Hindlimb muscle (tissue), 1 donor: ENCODE measurements around the gene RRAD. TPM values are rescaled to one million over a fixed set of nuclear protein-coding genes. Genes with fewer than 3 reads are reported as not detected.

ENCODE experiments used
- DNase-seq: peaks from one replicate; pipeline ENCODE4 v3.0.0-alpha.2; 2013
- polyA plus RNA-seq: library from polyadenylated mRNA; unstranded; fragments of 120-200 nt; gene quantifications from one replicate; pipeline ENCODE4 v1.2.1, GENCODE V29; 2013; ENCODE audit not compliant: insufficient read length

RRAD gene
- polyA plus RNA-seq, 1 donor, result 3.1 TPM

DNA sequence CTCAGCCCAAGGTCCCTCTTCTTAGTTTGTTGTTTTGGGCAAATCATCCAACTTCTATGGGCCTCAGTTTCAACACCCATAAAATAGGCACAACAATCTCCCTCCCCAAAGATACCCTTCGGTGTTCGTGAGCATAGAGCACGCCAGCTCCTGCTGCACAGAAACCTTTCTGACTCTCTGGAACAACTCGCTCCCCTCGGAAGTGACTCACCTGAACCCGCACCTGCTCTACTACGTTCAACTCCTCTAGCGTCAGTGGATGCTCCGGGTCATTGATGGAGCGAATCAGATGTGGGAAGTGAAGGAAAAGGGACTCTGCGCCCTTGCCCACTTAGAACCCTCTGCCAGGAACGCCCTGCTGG lies 8.4 kb upstream of the RRAD start:
- no peak for DNase-seq

DNA sequence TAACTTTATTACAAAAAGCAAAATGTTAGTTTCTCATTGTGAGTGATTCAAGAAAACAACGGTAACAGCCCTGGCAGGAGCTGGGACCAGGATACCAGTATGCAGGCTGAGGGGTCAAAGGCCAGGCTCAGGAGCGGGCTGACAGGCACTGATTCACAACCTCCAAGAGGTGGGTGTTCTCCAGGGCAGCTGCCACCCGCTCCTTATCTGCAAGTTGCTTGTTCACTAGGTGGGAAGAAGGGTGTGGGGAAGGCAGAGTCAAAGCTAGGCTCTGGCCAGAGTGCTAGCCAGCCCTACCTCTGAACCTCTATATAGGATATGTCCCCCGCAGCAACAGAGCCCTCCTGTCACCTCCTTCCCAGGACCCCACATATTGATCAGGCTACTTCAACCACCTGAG lies 6.7 kb upstream of the RRAD start:
- no peak for DNase-seq

DNA sequence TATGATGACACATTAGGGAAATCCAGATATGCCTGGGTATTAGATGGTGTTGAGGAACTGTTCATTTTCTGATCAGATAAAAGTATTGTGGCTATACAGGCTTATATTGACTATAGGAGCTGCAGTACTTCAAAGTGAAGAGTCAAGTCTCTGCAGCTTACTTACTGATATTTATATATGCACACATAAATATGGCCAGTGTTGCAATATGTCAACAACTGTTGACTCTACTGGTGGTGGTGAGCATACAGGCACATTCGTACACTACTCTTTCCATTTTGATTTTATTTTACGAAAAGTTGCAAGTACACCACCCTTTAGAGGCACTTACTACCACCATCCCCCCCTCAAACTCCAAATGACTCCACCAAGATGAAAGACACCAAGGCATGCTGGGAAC lies 6.3 kb upstream of the RRAD start:
- no peak for DNase-seq

DNA sequence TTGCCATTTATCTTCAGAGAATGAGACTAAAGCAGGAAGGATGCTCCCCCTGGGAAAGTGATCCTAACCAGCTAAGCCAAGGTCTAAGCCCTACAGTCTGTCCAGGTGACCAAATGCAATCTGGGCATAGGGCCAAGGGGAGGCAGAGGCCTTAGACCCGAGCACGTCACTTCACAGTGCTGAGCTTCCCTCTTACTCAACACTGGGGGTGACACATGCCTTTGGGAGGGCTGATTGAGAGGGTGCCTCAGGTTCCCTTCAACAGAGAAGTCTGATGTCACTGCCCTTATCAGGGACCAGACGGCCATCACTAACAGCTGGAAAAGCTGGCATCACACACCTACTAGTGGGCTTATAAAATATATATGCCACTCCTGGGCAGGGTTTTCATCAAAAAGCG lies 4.9 kb upstream of the RRAD start:
- no peak for DNase-seq

DNA sequence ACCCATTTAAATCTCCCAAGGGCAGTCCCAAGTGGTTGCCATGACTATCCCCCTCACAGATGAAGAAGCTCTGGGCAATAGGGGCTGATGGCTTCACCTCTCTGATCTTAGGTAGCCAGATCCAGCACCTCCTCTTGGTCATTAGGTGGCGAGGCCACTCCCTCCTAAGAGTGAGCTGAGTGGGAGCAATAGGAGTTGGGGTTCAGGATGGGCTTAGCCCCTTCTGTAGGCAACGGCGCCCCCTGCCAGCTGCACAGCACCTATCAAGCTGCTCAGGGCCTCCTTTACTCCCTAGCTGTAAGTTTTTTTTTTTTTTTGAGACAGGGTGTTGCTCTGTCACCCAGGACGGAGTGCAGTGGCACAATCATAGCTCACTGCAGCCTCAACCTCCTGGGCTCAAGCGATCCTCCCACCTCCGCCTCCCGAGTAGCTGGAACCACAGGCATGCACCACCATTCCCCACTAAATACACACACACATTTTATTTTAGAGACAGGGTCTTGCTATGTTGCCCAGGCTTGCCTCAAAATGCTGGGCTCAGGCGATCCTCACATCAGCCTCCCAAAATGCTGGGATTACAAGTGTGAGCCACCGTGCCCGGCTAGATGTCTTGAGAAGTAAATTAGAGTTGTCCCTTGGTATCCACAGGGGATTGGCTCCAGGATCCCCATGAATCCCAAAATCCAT lies 3.5 kb upstream of the RRAD start:
- no peak for DNase-seq

DNA sequence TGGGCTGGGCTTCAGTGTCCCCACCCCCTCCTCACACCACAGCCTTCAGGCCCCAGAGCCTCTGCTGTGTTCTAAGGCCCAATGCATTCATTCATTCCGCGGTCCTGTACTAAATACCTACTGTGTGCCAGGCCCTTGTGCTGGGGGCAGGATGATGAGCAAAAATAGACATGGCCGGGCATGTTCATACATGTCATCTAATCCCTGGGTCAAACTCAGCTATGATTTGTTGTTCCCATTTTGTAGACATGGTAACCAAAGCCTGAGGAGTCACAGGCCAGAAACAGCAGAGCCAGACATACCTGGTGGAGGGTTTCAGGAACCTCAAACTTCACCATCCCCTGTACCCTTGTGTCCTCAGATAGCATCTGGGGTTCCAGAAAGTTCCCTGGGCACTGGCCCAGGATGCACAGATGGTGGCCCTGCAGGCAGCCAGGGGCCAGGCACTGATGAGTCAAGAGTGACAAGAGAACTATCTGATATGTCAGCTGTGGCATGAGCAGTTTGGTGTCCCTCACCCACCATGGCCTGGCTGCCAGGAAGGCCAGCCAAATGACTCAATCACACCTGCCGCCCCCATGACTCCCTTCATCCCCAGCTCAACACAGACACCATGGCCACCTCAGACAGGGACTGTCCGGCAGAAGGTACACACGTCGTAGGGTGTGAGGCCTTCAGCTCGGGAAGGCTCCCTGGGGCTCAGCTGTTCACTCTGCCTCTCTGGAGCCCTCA lies 2.7 kb upstream of the RRAD start:
- no peak for DNase-seq

DNA sequence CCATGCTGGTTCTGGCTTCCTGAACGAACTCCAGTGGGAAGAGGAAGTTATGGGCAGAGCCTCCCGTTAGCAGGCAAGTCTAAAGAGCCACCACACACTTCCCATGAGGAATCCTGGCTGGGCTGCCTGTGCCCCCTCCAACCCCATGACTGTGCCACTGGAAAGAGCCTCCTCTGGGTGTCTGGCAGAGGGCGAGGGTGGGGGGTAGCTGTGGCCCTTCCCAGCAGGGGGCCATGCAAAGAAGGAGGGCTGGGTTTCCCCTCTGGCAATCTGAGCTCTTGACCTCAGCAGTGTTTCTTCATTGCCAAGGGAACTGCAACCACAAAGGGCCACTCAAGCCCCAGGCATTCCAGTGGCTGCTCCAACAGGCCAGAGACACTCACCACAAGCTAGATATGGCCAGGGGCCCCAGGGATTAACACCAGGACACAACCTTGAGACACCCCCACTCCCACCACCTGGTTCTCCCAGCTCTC lies 1.7 kb upstream of the RRAD start:
- DNase-seq, result no peak

DNA sequence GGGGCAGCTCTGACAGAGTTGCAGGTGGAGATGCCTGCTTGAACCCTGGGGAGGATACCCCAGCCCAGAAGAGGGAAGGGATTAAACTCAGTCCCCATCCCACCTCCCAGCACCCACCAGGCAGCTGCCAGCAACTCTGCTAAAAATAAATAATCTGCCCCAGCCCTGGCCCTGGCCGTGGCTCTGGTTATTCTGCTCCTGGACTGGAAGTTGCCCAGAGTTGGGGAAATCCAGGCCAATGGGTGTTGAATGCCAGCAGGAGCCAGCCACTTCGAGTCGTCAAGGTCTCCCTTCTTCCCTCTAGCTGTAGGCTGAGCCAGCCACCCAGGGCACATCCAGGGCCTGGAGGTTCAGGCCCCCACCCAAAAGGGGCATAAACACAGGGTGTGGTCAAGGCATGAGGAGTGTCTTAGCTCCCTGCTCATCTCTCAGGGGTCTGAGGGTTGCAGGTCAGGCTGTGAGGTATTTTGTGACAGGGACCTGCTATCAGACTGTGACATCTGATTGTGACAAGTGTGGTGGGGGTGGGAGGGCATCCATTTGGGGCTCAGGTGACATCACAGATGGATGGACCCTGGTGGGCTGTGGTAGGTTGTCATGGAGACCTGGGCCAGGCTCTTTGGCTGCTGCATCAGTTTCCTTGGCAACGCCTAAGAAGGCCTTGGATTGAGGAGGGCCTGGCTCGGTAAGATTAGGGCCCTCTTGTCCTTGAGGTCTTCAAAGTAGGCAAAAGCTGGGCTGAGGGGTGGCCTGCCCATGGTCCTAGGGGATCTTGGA lies 1.0 kb upstream of the RRAD start:
- no peak for DNase-seq

DNA sequence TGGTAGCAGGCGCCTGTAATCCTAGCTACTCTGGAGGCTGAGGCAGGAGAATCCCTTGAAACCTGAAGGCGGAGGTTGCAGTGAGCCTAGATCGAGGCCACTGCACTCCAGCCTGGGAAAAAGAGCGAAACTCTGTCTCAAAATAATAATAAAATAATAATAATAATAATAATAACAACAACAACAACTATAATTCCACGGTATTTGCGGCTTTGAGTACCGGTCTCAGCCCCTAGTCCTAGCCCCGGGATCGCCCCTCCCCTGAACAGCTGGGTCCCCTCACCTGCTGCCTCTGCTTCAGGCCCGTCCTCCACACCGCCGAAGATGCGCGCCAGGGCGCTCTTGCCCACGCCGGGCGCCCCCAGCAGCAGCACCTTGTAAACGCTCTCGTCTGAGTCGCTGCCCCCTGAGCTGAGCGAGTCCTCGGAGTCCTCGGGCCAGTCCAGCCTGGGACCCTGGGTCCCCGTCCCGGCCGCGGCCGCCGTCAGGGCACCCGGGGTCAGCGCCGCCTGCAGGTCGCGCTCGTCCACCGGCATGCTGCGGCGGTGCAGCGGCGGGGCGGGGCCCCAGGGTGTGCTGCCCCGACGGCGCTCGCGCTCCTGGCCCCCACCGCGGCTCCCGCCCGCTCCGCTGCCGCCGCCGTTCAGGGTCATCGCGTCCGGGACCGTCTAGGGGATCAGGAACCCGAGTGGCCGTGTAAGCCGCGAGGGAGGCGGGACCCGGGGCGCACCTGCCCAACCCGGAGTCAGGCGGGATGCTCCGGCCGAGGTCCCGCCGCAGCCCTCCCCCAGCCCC lies 611 bp downstream of the RRAD start:
- DNase-seq, result no peak

DNA sequence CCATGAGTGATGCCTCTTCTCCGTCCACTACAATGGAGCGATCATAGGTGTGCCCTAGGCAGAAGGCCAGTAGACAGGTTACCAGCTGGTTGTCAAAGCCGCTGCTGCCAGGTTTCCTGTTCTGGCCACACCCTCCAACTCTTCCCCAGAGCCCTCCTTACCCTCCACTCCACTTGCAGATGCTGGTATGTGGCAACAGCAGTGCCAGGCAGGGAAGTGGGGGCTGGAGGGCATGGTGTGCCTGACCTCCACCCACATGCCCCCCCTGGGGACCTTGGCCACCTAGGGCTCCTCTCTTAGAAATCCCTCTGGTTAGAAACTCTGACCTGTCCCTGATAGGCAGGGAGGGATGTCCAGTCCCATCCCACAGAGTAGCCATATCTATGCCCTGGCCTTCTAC lies 1.5 kb downstream of the RRAD start:
- no peak for DNase-seq

DNA sequence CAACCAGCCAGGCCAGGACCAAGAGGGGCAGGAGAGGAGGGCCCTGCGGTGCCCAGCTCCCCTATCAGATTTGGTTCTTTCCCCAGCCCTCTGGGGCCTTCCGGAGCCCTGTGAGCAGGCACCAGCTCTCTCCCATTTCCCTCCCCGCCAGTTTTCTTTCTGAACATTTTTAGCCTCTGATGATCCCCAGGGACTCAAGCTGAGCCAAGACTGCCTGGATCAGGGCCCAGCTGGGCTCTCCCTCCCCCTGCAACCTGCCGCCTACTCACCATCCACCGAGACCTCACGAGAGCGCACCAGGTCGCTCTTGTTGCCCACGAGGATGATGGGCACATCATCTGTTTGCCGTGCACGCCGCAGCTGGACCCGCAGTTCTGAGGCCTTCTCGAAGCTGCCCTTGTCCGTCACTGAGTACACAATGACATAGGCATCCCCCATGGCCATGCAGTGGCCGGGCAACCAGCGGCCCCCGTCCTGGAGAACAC lies 2.0 kb downstream of the RRAD start:
- DNase-seq, result no peak

DNA sequence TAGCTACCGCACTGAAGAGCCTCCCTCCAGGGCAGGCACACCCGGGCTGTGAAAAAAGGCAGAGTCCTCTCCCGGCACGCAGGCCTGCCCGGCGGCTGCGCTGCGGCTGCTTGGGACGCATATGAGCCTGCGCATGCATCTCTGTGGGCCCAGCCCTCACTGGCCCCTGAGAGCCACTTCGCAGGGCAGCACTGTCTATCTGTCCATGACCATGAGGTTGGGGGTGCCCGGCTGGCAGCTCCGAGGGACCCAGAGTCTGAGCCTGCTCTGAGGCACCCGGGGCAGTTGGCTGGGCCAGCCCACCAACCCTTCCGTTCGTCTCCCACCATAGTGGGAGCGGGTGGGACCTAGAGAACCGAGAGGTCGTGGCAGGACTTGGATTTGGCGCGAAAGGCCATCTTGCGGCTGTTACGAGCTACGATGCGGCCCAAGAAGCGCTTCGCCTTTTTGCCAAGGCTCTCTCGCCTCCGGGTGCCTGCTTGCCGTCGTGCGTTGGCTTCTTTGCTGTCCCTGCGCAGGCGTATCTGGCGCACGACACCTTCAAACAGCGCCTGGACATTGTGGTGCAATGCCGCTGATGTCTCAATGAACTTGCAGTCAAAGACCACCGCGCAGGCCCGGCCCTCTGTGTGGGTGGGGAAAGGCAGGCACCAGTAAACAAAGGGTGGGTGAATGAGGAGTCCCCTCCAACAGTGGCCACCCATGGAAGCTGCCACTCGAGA lies 3.4 kb downstream of the RRAD start:
- no peak for DNase-seq

DNA sequence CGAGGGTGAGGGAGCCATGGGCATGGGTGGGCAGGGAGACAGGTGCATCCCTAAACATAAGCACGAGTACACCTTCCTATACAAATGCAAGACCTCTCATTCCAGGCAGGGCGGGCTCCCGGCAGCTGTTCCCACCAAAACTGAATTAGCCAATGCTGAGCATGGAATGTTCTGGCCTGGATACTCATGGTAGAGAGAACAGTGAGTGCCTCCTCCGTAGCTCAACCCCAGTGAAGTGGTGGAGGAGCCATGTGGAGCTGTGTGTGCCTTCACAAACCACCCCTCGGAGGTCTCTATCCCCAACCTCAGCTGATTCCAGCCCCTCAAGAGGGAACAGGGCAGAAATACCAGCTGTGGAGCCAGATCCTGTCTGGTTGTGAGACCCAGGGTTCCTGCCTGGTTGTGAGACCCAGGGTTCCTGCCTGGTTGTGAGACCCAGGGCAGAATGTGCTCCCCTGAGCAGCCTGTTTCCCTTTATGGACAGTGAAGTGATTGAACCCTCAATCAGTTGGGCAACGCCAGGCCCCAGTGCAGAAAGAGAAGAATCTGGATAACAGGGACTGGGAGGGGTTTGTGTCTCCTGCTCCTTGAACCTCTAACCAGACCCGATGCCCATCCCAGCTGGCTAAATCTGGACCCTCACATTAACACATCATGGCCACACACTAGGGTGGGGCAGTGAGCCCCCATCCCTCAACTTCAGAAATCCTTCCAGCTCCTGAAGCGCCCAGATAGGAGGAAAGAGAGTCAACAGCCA lies 4.2 kb downstream of the RRAD start:
- DNase-seq, result no peak

DNA sequence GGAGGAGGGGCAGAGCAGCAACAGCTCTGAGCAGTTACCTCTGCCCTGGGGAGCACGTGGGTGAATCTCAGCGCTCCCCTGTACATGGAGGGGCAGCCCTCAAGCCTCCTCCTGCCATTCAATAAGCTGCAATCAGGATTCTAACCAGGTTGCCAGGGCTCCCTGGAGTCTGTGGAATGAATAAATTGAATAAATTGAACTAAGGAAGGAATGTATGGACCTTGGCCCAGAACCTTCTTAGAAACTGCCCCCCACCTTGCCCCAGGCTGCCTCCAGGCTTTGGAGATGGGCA lies 5.1 kb downstream of the RRAD start:
- DNase-seq, result no peak

DNA sequence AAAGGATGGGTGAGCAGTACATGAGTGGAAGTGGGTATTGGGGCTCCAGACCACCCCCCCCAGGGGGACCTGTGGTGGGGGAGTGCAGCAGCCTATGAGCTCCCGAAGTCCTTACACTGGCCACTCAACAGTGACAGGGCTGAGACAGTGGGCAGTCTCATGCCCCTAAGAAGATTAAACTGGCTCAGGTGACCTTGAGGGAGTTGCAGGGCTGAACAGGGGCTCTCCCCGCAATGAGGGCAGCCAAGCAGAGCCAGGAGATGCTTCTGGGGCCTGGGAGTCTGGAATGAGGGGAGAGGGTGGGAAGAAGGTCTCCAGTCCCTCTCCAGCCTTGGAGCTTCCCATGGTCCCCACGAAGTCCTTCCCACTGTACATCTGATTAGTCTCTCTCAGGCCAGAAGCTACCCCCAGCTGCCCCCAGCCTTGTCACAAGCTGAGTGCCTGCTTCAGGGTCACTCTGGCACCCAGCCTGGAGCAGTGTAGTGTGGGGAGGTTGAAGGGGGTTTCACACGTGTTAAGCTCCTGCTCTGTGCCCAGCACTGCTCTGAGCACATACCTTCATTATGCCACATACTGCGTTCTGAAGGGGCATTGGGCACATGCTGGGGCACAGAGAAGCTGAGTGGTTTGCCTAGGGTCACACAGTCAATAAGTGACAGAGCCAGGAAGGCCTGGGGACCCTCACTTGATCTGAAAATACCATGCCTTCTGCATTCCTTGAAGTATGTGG lies 5.6 kb downstream of the RRAD start:
- no peak for DNase-seq

DNA sequence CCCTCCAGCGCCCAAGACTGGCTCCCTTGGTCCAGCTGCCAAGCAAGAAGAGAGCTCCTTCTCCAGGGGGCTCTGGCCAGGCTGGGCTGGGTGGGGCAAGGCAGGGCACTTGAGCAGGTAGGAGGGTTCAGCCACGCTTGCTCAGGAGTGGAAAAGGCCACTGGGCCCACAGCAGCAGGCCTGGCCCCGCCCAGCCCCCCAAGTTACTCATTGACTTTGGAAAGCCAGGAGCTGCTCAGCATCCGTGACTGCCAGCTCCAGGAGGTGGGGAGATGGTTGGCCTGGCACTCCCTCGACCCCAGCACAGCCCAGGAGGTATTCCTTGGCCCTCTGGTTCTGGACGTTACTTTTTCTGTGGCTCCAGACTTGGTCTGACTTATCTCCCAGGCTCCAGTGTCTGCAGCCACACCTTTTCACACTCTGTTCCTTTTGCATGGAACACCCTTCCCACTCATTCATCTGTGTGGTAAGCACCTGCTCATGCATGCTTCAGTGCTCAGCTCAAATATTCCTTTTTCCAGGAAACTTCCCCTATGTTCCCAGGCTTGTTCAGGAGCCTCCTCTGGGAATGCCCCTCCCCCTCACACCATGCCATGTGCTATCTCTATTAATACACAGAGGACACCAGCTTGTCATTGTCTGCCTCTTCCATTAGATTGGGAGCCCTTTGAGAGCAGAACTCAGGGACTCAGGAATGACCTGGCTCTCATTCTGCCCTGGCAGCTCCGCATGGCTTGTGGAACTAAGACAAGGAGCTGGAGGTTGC lies 6.3 kb downstream of the RRAD start, which contains the start of gene CDH16:
TSS of gene CDH16 (minus strand) at position 83 of the 766 bp plus-strand sequence. CDS start 820 bp downstream, outside the sequence.
- no peak for DNase-seq

DNA sequence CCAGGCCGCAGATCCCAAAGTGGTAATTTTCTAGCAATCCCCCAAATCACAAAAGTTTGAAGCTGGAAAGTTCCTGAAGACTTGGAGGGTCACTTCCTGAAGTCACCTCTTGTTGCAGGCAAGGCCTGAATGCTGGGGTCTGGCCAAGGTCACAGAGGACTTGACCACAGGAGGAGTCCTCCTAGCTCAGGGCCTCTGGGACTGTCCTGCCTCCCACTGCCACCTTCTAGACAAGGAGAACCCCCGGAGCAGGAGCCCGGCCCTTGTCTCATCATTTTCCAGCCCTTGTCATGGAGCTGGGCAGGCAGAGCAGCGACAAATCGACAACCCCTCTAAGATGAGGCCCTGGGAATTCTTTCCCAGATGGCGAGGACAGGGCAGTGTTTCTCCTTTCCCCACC lies 7.0 kb downstream of the RRAD start:
- DNase-seq, result no peak

DNA sequence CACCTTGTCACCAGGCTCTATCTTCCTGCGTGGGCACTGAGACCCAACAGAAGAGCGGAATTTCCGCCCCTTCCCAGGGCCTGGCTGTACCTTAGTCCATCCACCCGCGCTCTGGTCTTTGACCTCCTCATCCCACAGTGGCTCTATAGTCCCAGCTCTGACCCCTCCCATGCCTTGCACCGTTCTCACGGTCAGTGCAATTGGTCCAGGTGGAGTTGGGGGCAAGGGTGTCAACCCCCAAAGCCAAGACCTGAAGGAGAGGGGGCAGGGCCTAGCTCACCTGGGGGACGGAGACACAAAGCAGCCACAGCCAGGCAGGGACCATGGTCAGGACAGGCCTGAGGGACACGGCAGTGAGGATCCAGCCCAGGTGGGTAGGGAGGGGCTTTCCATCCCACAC lies 7.6 kb downstream of the RRAD start:
- no peak for DNase-seq

DNA sequence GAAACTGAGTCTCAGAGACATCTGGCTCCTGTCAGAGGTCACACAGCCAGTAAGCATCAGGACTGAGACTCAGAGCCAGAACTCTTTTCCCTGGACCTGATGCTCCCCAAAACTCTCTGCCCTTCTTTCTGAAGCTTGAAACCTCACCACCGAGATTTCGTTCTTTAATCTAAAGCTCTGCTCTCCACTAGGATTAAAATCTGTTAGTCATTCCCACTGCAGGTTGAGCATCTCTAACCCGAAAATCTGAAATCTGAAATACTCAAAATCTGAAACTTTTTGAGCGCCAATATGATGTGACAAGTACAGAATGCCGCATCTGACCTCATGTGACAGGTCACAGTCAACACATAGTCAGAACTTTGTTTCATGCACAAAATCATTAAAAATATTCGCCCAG lies 8.8 kb downstream of the RRAD start:
- DNase-seq, result no peak

DNA sequence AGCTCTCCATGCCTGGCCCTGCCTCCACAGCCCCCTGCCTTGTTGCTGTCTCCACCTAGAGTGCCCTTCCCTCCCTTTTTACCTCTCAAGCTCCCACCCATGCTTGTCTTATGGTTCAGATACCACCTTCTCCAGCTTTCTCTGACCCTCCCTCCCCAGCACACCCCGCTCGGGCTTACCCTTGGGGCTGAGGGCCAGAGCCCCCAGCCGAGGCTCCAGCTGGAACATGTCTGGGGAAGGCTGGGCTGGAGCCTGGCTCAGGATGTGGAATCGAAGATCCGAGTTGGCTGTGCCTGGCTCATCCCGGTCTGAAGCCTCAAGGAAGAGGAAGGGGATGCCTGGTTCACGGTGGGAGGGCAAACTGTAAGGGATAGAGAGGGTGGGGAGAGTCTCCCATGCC lies 10.3 kb downstream of the RRAD start:
- no peak for DNase-seq
